Karpas-422 (cell line): ENCODE results near the gene PDE6A. TPM values are rescaled to one million over a fixed set of nuclear protein-coding genes. Genes with fewer than 3 reads are reported as not detected.

Experiments used
- DNase-seq: peaks from one replicate; pipeline ENCODE4 v3.0.0-alpha.2; 2015
- H2AFZ ChIP-seq: fragments of 200-600 bp; sonication (generic); 2 replicates; pipeline ENCODE4 v1.6.1; 2014; ENCODE audit warnings: antibody characterized with exemption, low read length, mixed read lengths
- H3K27ac ChIP-seq: fragments of 200-600 bp; sonication (generic); 2 replicates; pipeline ENCODE4 v1.5.1; 2014; ENCODE audit warnings: mild to moderate bottlenecking, low read length, moderate library complexity
- H3K27me3 ChIP-seq: fragments of 200-600 bp; sonication (generic); 2 replicates; pipeline ENCODE4 v1.6.1; 2014; ENCODE audit warnings: low read length, mixed read lengths
- H3K36me3 ChIP-seq: fragments of 200-600 bp; sonication (generic); 2 replicates; pipeline ENCODE4 v1.6.1; 2014; ENCODE audit warnings: low read length, mixed read lengths; ENCODE audit not compliant: insufficient read depth
- H3K4me1 ChIP-seq: fragments of 200-600 bp; sonication (generic); 2 replicates; pipeline ENCODE4 v1.6.1; 2014; ENCODE audit warnings: mild to moderate bottlenecking, low read length, mixed read lengths
- H3K4me2 ChIP-seq: fragments of 200-600 bp; sonication (generic); 2 replicates; pipeline ENCODE4 v1.6.1; 2014; ENCODE audit warnings: low read length, low read depth, mild to moderate bottlenecking; ENCODE audit not compliant: poor library complexity, severe bottlenecking
- H3K4me3 ChIP-seq: fragments of 200-600 bp; sonication (generic); 2 replicates; pipeline ENCODE4 v1.5.1; 2014; ENCODE audit warnings: mild to moderate bottlenecking, antibody characterized with exemption, low read length, mixed read lengths
- H3K79me2 ChIP-seq: fragments of 200-600 bp; sonication (generic); 2 replicates; pipeline ENCODE4 v1.6.1; 2014; ENCODE audit warnings: mild to moderate bottlenecking, low read length, mixed read lengths
- H3K9ac ChIP-seq: fragments of 200-600 bp; sonication (generic); 2 replicates; pipeline ENCODE4 v1.6.0; 2014; ENCODE audit warnings: low read length
- H3K9me2 ChIP-seq: fragments of 200-600 bp; sonication (generic), shearing (Covaris generic); replicated peaks from 2 replicates; pipeline ENCODE4 v1.6.0; 2014; ENCODE audit warnings: mild to moderate bottlenecking, low read length, moderate library complexity; ENCODE audit not compliant: insufficient read depth
- H3K9me3 ChIP-seq: fragments of 300-700, 200-600 bp; sonication (generic); 2 replicates; pipeline ENCODE4 v1.6.1; 2014; ENCODE audit warnings: low read length, mixed read lengths
- H4K20me1 ChIP-seq: fragments of 200-600 bp; sonication (generic); 2 replicates; pipeline ENCODE4 v1.6.1; 2014; ENCODE audit warnings: mild to moderate bottlenecking, antibody characterized with exemption, low read length, low read depth; ENCODE audit not compliant: insufficient read depth
- total RNA-seq: library from RNA; depleted of rRNA; stranded (reverse); fragments of >200 nt; shearing (Covaris generic); gene quantifications from 2 replicates; pipeline ENCODE4 v1.2.3, GENCODE V29; 2014; ENCODE audit warnings: low replicate concordance

The PDE6A gene
- total RNA-seq, 1 experiment from 2014 or later: not detected

DNA sequence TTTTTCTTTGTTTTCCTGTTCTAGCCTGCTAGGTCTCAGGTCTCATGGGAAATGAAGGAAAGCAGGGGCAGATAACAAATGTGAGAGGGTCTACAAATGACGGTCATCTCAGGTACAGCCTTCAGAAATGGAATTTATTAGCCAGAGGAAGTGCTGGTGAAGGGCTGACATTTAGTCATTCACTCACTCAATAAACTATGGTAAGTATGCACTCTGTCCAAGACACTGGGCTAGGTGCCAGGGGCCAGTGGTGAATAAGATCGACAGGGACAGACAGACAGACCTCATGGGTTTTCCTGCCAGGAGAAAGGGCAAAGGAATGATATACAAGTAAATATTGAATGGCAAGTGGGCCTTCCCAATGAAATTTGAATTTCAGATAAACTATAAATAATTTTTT, 6.3 kb downstream of the PDE6A start:
- Histone ChIP-seq H3K9me2 (no peaks in the 10 kb centered on the region), H3K9ac (no peak overlapping the region)

DNA sequence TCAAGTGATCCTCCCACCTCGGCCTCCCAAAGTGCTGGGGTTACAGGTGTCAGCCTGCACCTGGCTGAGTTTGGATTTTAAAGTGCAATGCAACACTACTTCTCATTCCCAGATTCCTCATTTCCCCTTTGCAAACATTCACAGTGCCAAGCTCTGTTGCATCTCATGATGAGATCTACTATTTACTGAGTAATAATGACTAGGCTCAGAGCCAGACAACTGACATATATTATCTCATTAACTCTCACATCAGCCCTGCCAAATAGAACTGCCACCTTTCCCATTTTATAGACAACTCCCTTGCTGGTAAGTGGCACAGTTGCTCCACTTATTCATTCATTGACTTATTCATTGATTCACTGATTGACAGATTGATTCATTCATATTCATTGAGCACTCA, 7.0 kb downstream of the PDE6A start:
- DNase-seq: no peak
- H4K20me1 ChIP-seq: no peaks in the 10 kb centered on the region
- no peaks in the 10 kb centered on the region for H3K27me3 ChIP-seq
- no peaks in the 10 kb centered on the region for H3K9me3 ChIP-seq
- no peak overlapping the region for H3K9ac ChIP-seq
- no peaks in the 10 kb centered on the region for H3K36me3 ChIP-seq
- no peak overlapping the region for H3K27ac ChIP-seq
- no peaks in the 10 kb centered on the region for H3K79me2 ChIP-seq
- no peaks in the 10 kb centered on the region for H3K9me2 ChIP-seq
- no peak overlapping the region for H3K4me2 ChIP-seq
- no peak overlapping the region for H2AFZ ChIP-seq
- no peak overlapping the region for H3K4me3 ChIP-seq
- no peaks in the 10 kb centered on the region for H3K4me1 ChIP-seq

More for the DNA sequence above, 6.3 kb downstream of the PDE6A start:
- no peaks in the 10 kb centered on the region for H3K79me2 ChIP-seq
- no peaks in the 10 kb centered on the region for H3K27me3 ChIP-seq
- no peak overlapping the region for H3K27ac ChIP-seq
- H3K4me1 ChIP-seq: no peaks in the 10 kb centered on the region
- DNase-seq: no peak
- H2AFZ ChIP-seq: no peak overlapping the region
- H3K4me3 ChIP-seq: no peak overlapping the region
- no peaks in the 10 kb centered on the region for H4K20me1 ChIP-seq
- no peaks in the 10 kb centered on the region for H3K36me3 ChIP-seq
- no peak overlapping the region for H3K4me2 ChIP-seq
- H3K9me3 ChIP-seq: no peaks in the 10 kb centered on the region

DNA sequence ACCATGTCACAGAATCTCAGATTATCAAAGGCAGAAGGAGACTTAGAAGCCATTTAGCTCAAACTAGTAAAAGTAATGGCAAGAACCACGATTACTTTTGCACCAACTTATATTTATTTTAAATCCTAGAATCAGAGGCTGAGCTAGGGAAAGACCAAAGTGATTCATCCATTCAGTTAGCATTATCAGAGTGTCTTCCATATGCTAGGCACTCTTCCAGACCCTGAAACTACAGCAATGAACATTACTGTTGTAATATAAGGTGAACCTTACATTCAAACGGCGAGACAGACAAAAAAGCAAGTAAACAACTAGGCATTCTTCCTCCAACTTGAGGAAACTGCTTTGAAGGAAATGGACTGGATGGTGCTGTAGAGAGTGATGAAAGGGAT, 7.9 kb downstream of the PDE6A start:
- no peaks in the 10 kb centered on the region for H4K20me1 ChIP-seq
- H3K9me3 ChIP-seq: no peaks in the 10 kb centered on the region
- H2AFZ ChIP-seq: no peak overlapping the region
- H3K9ac ChIP-seq: no peak overlapping the region
- H3K4me2 ChIP-seq: no peak overlapping the region
- H3K27ac ChIP-seq: no peak overlapping the region
- no peak overlapping the region for H3K4me3 ChIP-seq
- H3K9me2 ChIP-seq: no peaks in the 10 kb centered on the region
- no peaks in the 10 kb centered on the region for H3K36me3 ChIP-seq
- DNase-seq: no peak
- no peaks in the 10 kb centered on the region for H3K4me1 ChIP-seq
- H3K79me2 ChIP-seq: no peaks in the 10 kb centered on the region
- H3K27me3 ChIP-seq: no peaks in the 10 kb centered on the region

DNA sequence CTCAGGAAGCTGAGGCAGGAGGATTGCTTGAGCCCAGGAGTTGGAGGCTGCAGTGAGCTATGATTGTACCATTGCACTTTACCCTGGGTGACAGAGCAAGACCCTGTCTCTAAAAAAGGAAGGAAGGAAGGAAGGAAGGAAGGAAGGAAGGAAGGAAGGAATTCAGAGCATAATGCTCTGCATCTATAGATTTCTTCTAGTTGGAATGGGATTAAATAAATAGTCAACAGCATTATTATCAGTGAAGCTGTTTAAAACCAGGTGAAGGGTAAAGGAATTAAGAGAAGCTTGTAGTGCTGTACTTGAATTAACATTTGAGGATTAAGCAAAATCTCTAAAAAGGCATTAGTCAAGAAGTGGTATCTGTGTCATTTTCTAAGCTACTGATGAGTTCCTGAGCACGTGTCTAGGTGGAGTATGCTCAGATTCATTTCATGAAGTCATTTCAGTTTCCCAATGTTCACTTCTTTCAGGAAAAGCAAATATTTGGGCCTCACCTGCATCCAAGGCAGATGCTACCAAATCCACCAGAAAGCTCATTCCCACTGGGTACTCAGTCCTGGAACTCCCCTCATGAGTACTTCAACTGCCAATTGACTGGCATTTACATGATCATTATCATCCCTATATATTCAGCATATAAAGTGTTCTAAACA, 8.4 kb downstream of the PDE6A start:
- Histone ChIP-seq H3K4me1 (no peaks in the 10 kb centered on the region), H3K27me3 (no peaks in the 10 kb centered on the region), H3K9ac (no peak overlapping the region), H3K9me2 (no peaks in the 10 kb centered on the region), H3K9me3 (no peaks in the 10 kb centered on the region), H3K4me3 (no peak overlapping the region), H3K4me2 (no peak overlapping the region), H3K36me3 (no peaks in the 10 kb centered on the region), H2AFZ (no peak overlapping the region), H3K79me2 (no peaks in the 10 kb centered on the region), H4K20me1 (no peaks in the 10 kb centered on the region), H3K27ac (no peak overlapping the region)
- DNase-seq: no peak

DNA sequence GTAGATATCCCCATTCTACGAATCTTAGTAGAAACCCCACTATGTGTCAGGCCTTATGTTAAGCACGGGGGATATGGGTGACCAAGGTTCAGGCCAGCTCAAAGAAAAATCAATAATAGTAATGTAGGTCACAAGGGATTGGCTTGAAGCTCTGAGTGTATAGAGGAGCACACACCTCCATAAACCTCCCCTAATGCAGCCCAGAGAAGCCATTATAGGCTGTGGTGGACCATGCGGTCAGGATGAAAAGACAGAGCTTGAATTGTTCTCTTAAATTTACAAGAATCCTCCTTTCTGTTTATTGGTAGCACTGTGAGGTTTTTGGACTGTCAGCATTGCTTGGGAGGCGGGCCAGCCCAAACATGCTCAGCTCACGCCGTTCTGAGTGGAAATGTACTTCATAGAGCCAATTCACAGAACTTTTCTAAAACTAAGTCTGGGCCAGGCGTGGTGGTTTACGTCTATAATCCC, 9.1 kb downstream of the PDE6A start:
- Histone ChIP-seq H3K4me3 (no peak overlapping the region), H3K36me3 (no peaks in the 10 kb centered on the region), H3K9me3 (no peaks in the 10 kb centered on the region), H3K9me2 (no peaks in the 10 kb centered on the region), H3K9ac (no peak overlapping the region), H3K4me1 (no peaks in the 10 kb centered on the region), H3K27ac (no peak overlapping the region), H3K79me2 (no peaks in the 10 kb centered on the region), H3K4me2 (no peak overlapping the region), H4K20me1 (no peaks in the 10 kb centered on the region), H2AFZ (no peak overlapping the region), H3K27me3 (no peaks in the 10 kb centered on the region)
- no peak for DNase-seq

DNA sequence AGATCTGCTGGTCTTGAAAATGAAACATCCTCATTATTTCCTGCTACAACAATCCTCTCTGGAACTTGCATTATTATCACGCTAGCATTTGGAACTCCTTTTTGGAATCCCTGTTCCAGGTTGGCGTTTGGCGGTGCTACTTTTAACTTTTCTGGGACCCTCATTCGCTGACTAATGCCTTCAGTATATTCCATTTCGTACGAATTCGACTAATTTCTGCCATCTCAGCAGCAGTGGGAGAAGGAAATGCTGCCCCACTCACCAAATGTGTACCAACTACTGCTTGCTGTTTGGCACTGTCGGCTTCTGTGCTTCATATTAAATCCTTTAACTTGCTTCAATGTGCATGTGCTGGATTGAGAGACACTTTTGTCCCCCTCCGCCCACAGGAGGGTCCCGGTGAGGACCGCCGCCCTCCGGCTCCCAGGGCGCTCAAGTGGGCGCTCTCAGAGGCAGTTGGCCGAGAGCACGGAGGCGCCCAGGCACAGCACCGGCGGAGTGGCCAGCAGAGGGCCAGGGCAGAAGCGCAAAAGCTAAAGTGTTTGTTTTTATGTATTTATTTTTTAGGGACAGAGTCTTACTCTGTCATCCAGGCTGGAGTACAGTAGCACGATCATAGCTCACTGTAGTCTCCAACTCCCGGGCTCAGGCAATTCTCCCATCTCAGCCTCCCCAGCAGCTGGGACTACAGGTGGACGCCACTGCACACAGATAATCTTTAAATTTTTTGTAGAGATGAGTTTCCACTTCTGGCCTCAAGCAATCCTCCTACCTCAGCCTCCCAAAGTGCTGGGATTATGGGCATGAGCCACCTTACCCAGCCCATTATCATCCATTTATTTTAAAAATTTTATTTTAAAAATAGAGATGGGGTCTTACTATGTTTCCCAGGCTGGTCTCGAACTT, 11.9 kb downstream of the PDE6A start:
- Histone ChIP-seq H3K9ac (no peak overlapping the region), H3K4me2 (no peak overlapping the region), H2AFZ (no peak overlapping the region)

DNA sequence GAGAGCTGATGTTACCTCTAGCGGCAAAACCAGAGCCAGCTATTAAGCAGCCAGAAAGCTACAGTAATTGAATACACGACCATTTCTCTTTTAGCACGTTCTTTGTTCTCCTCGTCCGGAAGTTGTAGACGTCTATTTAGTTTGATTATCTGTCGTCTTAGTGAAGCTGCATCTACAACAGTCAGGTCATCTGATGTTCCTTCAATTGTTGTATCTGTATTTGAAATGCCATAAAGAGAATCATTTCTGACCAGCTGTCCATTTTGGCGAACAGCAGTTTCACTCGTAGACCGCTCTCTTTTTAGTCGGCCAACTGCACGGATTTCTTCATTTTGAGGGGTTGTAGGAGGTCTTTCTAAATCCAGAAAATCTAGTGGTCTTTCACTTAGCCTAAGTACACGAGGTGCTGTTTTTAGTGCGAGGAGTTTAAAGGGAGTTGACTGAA, 12.6 kb downstream of the PDE6A start:
- H3K36me3 ChIP-seq: no peaks in the 10 kb centered on the region
- DNase-seq: no peak
- no peak overlapping the region for H3K27ac ChIP-seq
- no peak overlapping the region for H3K4me3 ChIP-seq
- no peaks in the 10 kb centered on the region for H4K20me1 ChIP-seq
- H3K27me3 ChIP-seq: no peaks in the 10 kb centered on the region
- H3K4me1 ChIP-seq: no peaks in the 10 kb centered on the region
- H2AFZ ChIP-seq: no peak overlapping the region
- H3K79me2 ChIP-seq: no peaks in the 10 kb centered on the region
- no peak overlapping the region for H3K4me2 ChIP-seq
- H3K9me2 ChIP-seq: no peaks in the 10 kb centered on the region
- H3K9ac ChIP-seq: no peak overlapping the region
- H3K9me3 ChIP-seq: no peaks in the 10 kb centered on the region

More for the DNA sequence above, 11.9 kb downstream of the PDE6A start:
- Histone ChIP-seq H3K4me1 (no peaks in the 10 kb centered on the region), H3K27me3 (no peaks in the 10 kb centered on the region), H3K9me3 (no peaks in the 10 kb centered on the region), H3K27ac (no peak overlapping the region), H3K4me3 (no peak overlapping the region), H4K20me1 (no peaks in the 10 kb centered on the region), H3K9me2 (no peaks in the 10 kb centered on the region), H3K36me3 (no peaks in the 10 kb centered on the region), H3K79me2 (no peaks in the 10 kb centered on the region)
- DNase-seq: no peak

DNA sequence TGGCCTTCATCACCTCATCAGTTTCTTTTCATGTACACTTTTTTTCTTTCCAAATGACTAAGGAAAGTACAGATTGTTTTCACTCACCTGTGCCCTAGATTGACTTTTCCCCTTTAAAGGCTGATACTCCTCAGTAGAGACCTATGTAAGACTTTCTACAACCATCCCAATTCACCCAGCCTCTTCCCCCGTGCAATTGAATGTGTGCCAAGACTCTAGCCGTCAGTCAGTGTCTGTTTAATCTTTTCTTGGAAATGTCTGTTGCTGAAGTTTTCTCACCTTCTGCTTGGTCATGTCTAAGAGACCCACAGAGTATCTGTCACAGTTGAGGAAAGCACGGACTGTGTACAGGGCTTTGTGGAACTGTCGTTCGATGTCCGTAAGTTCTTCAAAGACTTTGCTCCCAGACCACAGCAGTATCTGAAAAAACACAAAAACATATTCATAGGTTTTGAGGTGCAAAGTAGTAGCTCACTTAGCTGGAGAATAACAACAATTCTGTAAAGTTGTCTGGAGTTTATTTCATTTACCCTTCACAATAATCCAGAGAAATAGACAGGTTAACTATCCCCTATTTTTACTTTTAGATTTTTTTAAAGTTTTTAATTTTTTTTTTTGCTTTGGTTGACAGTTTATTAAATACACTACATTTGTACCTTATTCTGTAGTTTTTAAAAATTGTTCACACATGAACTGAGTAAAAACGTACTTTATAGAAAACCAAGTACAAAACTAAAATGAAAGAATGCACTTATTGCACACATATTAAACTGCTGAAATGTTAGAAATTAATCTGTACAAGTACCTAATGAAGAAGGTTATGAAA, 13.6 kb downstream of the PDE6A start:
- Histone ChIP-seq H3K27me3 (no peaks in the 10 kb centered on the region), H2AFZ (no peak overlapping the region), H3K4me1 (no peaks in the 10 kb centered on the region), H3K27ac (no peak overlapping the region), H3K4me3 (no peak overlapping the region), H3K9ac (no peak overlapping the region), H3K4me2 (no peak overlapping the region), H4K20me1 (no peaks in the 10 kb centered on the region), H3K36me3 (no peaks in the 10 kb centered on the region), H3K79me2 (no peaks in the 10 kb centered on the region), H3K9me3 (no peaks in the 10 kb centered on the region), H3K9me2 (no peaks in the 10 kb centered on the region)
- no peak for DNase-seq
